Chondrocyte (in vitro differentiated cells): ENCODE results near the gene BNC2. TPM values are rescaled to one million over a fixed set of nuclear protein-coding genes. Genes with fewer than 3 reads are reported as not detected.

Experiments
- DNase-seq: peaks from one replicate; pipeline ENCODE4 v3.0.0; 2021; ENCODE audit warnings: mixed read lengths, low spot score
- H3K27ac Mint-ChIP-seq: one replicate; pipeline ENCODE4 v1.8.0; 2021; ENCODE audit warnings: mild to moderate bottlenecking, moderate library complexity, mixed read lengths; ENCODE audit not compliant: unreplicated experiment
- H3K27me3 Mint-ChIP-seq: 2 replicates; pipeline ENCODE4 v1.8.0; 2021; ENCODE audit warnings: low read depth, mixed read lengths
- H3K36me3 Mint-ChIP-seq: 2 replicates; pipeline ENCODE4 v1.8.0; 2021; ENCODE audit warnings: low read depth, mixed read lengths
- H3K4me1 Mint-ChIP-seq: 2 replicates; pipeline ENCODE4 v1.8.0; 2021; ENCODE audit warnings: low read depth, mild to moderate bottlenecking, mixed read lengths
- H3K4me3 Mint-ChIP-seq: one replicate; pipeline ENCODE4 v1.8.0; 2021; ENCODE audit warnings: mild to moderate bottlenecking, moderate library complexity, mixed read lengths; ENCODE audit not compliant: unreplicated experiment
- H3K9me3 Mint-ChIP-seq: 2 replicates; pipeline ENCODE4 v1.8.0; 2021; ENCODE audit warnings: low read depth, mixed read lengths
- total RNA-seq: library from RNA; stranded (reverse); gene quantifications from 3 replicates; pipeline ENCODE4 v1.2.1, GENCODE V29; 2021
- TF ChIP-seq, protein P1 (sequence below): fragments of 200-600 bp; sonication (generic); IDR thresholded peaks from 2 replicates; pipeline ENCODE4 v1.5.0; 2021; ENCODE audit warnings: antibody characterized with exemption, mild to moderate bottlenecking, moderate library complexity

BNC2 gene
- total RNA-seq, 1 donor from 2014 or later, result 17.8 TPM

DNA sequence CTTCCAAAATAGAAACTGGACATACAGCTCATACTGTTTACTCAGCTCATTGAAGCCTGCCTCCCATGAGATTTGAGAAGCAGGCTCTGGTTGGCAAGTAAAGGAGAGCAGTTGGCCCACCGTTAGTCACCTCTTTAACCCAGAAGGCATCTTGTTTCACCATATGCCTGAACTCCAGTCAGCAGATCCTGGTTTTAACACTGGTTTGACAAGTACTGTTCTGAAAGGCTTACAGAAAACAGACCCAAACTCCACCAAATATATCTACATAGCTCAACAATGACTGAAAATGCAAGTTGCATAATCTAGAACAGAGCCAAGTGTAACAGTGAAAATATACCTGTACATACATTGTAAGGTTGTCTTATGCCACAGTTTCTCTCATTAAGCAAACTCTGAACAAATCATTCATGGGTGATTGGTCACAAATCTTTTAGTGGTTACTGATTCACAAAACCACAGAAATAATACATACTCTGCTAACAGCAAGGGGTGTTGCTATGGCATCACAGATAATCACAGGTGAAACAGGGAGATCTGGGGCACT is 198.8 kb downstream of the BNC2 start:
- Mint-ChIP-seq H3K36me3 (no peaks in the 10 kb centered on the region), H3K4me1 (peaks cover 59% of the 10 kb centered on the region), H3K9me3 (no peaks in the 10 kb centered on the region), H3K27me3 (no peaks in the 10 kb centered on the region), H3K4me3 (no peak overlapping the region), H3K27ac (peak overlapping the region; percentile 3)
- DNase-seq, result no peak
- TF ChIP-seq, protein P1, sequence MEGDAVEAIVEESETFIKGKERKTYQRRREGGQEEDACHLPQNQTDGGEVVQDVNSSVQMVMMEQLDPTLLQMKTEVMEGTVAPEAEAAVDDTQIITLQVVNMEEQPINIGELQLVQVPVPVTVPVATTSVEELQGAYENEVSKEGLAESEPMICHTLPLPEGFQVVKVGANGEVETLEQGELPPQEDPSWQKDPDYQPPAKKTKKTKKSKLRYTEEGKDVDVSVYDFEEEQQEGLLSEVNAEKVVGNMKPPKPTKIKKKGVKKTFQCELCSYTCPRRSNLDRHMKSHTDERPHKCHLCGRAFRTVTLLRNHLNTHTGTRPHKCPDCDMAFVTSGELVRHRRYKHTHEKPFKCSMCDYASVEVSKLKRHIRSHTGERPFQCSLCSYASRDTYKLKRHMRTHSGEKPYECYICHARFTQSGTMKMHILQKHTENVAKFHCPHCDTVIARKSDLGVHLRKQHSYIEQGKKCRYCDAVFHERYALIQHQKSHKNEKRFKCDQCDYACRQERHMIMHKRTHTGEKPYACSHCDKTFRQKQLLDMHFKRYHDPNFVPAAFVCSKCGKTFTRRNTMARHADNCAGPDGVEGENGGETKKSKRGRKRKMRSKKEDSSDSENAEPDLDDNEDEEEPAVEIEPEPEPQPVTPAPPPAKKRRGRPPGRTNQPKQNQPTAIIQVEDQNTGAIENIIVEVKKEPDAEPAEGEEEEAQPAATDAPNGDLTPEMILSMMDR, result no peak

DNA sequence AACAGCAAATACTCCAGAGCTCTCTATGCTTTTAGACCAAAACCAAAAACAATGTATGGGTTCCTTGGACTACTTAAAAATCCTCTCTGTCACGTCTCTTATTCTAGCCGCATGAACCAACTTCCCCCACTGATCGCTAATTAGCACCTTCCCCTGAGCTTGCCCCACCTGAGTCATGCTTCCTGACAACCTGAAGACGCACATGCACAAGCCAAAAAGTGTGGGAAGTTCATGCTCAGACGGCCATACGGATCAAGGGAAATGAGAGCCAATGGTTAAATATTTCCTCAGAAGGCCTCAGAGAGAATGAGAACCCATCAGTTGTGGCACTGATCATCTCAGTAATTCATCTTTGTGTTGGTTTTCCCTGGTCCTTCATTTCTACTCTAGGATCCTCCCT is 199.7 kb downstream of the BNC2 start:
- peaks cover 59% of the 10 kb centered on the region for H3K4me1 Mint-ChIP-seq
- H3K36me3 Mint-ChIP-seq, result no peaks in the 10 kb centered on the region
- no peak overlapping the region for H3K27ac Mint-ChIP-seq
- H3K27me3 Mint-ChIP-seq, result no peaks in the 10 kb centered on the region
- DNase-seq, result no peak
- TF ChIP-seq, protein P1, result no peak
- no peak overlapping the region for H3K4me3 Mint-ChIP-seq
- H3K9me3 Mint-ChIP-seq, result no peaks in the 10 kb centered on the region

DNA sequence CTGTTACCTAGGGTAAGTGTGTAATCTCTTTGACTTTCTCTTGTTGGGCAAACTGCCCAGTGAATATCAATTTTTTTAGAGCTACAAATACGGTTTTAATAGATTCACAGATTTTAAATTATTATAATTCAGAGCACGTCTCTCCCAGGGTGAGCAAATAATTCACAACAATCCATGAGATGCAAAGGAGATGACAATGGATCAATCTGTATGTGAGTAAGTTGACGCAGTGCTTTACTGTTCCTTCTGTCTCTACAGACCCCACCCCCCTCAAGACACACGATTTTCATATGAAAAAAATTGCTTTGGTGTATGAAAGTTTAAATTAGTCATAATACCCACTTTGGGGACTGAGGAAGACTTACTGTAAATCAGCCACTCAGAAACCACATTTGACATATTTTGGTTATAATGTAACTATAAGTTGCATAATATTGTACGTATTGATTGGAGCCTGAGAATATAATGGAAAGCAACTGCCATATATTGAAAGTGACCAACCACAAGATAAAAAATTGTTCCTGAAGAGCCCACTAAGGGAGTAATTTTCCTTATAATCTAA is 201.7 kb downstream of the BNC2 start:
- Mint-ChIP-seq H3K4me3 (no peak overlapping the region), H3K9me3 (no peaks in the 10 kb centered on the region), H3K4me1 (peaks cover 54% of the 10 kb centered on the region), H3K27ac (no peak overlapping the region), H3K36me3 (no peaks in the 10 kb centered on the region), H3K27me3 (no peaks in the 10 kb centered on the region)
- no peak for DNase-seq
- TF ChIP-seq, protein P1, result no peak

DNA sequence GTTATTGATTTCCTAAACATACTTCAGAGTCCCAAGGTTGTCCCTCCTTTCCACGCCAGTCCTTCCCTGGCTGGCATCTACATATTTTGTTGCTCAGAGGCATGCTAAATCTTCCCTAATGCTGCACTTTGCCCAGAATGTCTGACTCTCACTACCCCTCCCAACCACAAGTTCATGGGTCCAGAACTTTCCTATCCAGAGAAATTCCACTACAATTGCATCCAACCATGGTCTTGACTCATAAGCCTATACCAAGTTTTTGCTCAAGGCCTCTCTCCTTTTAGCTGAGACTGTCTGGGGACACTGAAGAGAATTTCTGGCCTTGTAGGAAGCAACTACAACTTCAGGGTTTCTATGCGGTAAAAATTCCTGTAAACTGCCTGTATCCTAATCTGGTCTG is 206.3 kb downstream of the BNC2 start:
- TF ChIP-seq, protein P1, result no peak
- Mint-ChIP-seq H3K27me3 (no peaks in the 10 kb centered on the region), H3K27ac (no peak overlapping the region), H3K36me3 (no peaks in the 10 kb centered on the region), H3K4me3 (no peak overlapping the region), H3K9me3 (no peaks in the 10 kb centered on the region), H3K4me1 (peaks cover 14% of the 10 kb centered on the region)
- no peak for DNase-seq

DNA sequence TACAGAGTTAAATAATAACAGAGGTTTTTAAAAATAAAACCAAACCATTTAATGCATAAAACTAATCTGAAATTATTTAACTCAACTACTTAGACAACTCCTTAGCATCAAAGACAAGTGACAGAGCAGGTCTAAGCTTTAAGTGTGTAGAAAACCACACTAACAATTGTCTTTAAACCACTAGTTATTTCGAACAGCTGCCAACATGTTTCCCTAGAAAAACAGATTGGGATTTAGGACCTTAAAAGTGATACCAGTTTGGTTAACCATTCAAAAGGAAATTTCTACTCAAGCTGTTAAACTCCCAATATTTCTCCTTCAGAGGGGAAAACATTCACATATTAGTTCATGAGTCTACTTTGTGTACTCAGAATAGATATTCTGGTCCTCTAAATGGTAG is 208.7 kb downstream of the BNC2 start:
- no peak for DNase-seq
- TF ChIP-seq, protein P1, result no peak
- Mint-ChIP-seq H3K4me1 (peaks cover 23% of the 10 kb centered on the region), H3K27ac (no peak overlapping the region), H3K4me3 (no peak overlapping the region), H3K9me3 (no peaks in the 10 kb centered on the region), H3K36me3 (no peaks in the 10 kb centered on the region), H3K27me3 (no peaks in the 10 kb centered on the region)
